GM18907 (cell line): ENCODE results near the gene ASF1A.

Experiments used
- ATAC-seq: cut with Tn5 transposase; IDR thresholded peaks from one replicate; pipeline ENCODE4 v1.9.1; 2021; ENCODE audit warnings: mild to moderate bottlenecking, moderate library complexity; ENCODE audit not compliant: unreplicated experiment

ASF1A gene

DNA sequence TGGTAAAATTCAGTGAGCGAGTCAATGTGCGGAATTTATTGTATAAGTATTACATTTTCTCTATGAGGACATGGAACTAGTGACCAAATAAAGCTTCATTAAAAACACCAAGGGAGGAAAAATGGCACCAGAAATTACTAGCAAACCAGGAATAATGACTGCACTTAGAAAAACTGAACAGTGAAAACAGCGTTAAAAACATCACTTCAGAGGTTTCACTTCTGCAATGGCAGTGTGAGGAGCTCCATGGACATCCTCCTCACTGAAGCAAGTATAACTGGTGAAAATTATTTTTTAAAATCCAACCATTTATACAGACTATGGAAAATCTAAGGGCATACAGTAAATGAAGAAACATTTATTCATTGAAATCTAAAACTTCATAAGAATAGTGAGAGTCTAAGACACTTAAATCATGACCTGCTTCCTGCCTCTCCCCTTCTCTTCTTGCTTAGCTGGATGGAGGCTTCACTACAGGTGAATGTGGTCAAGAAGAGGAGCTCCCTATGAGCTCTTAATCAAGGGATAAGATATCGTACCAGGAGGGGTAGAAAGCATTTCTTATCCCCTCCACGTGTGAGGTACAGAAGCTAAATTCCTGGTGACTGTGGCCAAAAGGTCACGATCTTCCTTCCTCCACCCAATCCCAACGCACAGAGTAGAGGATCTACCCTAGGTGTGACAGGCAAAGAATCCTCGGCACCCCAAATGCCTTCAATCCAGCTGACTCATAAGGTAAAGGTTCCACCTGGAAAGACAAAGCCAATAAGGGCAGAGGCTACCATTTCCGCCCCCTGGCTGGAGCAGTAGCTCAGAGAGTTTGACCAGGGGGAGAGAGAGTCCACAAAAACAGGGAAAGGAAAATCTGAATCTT, 12.3 kb upstream of the ASF1A start:
- ATAC-seq, result peak; percentile 88

DNA sequence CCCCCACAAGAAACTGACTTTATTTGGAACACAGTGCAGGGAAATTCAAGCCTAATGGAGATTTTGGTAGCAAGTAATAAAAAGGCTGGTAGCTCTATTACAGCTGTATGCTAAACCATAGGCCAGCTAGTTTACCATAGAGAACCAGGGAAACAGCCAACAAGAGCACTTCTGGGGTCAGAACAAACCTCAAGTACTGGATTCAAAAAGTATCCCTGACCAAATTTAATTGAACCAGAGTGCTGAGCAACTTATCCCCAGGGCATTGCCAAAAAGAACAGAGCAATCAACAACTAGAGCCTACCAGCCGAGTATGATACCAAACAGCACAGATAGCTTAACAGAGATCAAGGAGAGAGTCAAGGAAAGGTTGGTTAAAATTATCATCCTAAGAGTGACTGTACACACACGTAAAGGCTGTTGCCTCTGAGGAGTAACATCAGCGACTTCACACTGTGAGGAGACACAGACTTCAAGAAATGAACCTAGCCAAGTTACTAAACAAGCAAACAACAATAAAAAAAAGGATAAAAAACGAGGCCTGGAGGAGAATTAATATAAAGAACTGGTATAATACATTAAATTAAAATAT, 11.5 kb upstream of the ASF1A start:
- no peak for ATAC-seq

DNA sequence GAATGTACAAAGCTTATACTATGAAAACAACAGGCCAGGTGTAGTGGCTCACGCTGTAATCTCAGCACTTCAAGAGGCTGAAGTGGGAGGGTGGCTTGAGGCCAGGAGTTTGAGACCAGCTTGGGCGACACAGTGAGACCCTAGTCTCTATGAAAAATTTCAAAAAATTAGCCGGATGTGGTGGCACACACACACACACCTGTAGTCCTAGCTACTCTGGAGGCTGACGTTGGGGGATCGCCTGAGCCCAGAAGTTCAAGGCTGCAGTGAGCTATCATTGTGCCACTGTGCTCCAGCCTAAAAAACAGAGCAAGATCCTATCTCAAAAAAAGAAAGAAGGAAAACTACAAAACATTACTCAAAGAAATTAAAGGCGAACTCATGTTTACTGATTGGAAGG, 7.3 kb upstream of the ASF1A start:
- ATAC-seq, result no peak

DNA sequence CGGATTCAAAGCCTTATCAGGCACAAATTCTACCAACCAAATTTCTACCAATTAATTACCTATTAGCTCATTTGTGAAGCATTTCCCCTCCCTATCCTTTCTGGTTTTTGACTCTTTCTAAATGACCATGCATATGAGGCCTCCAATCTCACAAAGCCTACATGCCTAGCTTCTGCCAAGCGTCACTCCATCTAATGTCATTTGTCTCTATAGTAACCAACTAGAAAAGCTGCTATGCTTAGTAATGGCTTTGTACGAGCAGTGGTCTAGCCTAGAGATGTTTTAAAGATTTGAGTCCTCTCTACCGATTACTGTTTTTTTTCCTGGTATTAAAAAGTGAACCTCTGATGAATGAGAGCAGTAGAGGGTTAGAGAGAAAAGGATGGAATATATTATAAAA, 4.8 kb upstream of the ASF1A start:
- no peak for ATAC-seq

DNA sequence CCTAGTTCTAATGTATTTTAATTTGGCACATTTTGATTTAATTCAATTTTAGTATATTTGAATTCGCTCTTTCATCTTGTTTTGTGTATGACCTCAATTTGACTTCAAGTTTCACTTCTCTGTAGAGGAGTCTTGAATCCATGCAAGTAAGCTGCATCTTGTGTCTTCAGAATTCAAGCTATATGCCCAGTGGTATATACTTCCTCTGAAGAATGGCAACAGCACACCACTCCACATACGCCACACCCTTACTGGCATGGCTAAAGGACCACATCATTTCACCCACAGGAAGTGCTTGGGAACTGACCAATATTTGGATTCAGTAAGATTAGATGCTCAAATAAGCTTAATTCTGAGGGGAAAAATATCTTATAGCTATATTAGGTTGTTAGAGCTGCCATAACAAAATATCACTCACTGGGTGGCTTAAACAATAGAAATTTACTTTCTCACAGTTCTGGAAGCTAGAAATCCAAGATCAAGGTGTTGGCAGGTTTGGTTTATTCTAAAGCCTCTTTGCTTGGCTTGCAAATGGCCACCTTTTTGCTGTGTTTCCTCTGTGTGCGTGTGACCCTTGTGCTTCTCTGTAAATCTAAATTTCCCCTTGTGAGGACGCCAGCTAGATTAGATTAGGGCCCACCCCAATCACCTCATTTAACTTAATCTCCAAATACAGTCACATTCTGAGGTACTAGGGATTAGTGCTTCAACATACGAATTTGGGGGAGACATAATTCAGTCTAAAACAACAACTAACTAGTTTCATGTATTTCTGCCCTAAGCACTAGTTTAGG, 2.8 kb upstream of the ASF1A start:
- peak; percentile 29 for ATAC-seq

DNA sequence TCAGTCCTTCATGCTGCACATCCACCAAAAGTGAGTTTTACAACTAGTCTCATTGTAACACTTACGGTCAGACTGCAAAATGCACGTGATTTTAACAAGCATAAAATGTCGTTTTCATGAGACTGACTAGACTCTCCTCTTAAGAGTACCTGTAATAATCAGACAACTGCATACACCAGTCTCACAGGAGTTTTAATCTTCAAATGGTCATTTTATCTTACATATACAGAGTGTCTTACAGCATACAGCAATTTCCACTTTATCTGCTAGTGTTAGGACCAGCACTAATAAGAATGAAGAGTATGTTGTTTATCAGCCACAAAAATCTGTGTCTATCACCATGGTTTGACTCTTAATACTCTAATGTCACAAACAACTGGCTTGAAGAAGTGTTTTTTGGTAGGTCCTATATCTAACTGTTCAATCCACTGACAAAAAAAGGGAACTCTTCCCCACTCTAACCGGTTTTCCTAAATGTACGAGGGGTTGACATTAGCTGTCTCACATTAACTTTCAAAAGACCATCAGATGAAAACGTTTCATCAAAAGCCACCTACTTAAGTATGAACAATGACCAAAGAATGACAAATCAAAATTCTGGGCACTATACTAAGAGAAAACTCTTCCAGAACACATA, 1.5 kb upstream of the ASF1A start:
- ATAC-seq, result no peak

DNA sequence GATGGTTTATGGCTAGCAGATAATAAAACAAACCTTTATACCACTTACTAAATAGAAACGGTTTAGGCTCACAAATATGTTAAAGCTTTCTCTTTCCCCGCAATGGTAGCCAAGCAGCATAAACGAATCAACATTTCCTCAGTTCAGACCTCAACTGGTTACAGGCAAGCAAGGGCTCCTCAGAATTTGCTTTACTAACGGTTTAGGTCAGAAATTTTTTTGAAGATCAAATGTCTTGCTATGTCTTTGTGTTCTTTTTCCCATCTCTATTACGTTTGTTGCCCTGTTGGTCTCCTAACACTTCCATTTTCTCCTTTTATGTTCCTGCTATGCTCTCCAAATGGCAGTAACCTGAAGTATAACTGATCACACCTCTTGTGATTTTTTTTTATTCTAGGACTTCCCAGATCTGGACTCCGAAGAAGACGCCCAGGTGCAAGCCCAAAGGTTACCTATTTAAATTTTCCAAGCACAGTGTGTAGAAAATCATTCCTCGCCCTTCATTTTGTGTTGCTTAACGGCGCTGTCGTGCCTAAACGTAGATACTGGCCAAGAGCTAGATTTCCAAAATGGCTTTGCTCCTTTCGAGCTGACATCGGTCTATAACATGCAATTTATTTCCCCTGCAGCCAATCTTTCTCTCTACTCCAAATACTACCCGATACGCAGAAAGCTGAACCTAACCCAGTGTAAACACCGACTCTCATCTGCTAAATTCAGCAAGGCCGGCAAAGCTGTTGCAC, 717 bp upstream of the ASF1A start:
- peak; percentile 23 for ATAC-seq

DNA sequence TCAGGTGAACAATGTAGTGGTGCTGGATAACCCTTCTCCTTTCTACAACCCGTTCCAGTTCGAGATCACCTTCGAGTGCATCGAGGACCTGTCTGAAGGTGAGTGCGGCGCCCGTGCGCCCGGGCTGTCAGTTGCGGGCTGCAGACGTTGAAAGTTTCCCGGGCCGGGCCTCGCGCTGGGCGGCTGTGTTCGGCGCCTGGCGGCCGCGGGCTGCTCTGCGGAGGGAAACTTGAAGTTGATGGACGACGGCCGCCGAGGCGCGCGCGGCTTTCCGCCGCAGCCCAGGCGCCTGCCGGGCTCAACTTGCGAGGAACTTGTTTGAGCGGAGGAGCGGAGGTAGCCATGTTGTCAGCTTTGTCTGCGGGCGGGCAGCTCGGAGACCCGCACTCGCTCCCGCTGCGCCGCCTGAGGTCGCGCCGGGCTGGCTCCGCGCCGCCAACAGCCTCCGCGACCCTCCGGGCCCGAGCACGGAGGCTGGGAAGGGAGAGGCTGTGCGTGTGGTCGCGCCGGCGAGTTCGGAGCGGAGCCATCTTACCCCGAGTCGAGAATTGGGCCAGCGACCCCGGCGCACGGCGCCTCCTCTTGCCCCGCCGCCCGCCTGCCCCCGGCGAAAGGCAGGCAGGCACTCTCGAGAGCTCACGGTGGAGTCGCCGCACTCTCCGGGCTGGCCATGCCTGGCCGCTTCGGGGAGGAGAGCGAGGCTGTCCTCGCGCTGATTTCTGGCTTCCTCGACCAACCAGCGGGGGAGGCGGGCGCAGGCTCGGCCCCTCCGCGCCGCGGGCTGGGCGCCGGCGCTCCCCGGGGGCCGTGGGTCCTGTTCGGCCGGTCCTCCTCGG, 691 bp downstream of the ASF1A start:
- peak; percentile 40 for ATAC-seq

DNA sequence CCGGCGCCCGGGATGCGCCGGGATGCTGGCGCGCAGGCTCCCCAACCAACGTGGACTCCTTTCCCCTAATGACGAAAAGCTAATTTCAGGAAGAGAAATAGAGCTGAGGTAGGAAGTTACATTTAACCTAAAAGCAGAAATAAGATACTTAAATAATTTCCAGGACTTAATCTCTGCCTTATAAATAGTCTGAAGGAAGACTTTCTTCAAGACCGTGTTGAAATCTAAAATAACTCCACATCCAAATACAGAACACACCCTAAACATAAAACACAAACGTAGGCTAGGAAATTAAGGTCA, 1.3 kb downstream of the ASF1A start:
- no peak for ATAC-seq

DNA sequence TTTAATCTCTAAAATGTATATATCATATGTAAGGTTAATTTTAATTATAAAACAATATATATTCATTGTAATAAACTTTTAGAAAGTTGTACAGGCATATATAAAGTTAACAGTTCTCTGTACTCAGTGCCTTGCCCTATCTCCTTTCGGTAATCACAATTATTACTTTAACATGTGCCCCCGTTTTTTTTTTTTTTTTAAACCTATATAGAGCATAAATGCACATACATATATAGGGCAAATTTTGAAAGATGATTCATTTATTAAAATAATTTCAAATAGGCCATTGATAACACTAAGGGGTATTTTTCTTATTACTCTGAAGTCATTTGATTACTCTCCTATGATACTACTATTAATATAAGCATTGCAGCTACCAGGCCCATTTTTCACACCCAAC, 1.9 kb downstream of the ASF1A start:
- no peak for ATAC-seq

DNA sequence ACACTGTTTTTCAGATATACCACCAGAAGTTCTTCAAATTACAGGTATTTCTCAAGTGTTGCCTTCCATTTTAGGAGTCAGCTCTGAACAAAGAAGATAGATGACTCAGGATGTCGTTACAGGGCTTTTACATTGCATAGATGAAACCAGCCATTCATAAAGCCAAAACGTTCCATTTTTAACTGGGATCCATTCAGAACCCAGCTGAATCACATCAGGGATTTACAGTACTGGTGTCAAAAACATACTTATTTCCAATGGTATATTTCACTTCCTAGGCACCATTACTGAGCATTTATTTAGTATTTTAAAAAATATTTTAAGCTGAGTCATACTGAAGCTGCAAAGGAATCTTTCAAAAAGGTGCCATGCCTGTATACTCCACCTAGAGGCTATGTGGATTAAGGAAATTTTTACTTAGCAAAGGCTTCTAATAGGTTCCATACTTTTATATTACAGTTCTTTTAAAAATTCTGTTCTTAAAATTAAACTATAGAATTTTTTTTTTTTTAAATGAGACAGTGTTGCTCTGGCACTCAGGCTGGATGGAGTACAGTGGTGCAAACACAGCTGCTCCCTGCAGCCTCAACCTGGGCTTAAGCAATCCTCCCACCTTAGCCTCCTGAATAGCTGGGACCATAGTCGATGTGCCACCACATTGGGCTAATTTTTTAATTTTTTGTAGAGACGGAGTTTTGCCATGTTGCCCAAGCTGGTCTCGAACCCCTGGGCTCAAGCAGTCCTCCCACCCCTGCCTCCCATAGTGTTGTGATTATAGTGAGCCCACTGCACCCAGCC, 2.6 kb downstream of the ASF1A start:
- peak; percentile 20 for ATAC-seq

DNA sequence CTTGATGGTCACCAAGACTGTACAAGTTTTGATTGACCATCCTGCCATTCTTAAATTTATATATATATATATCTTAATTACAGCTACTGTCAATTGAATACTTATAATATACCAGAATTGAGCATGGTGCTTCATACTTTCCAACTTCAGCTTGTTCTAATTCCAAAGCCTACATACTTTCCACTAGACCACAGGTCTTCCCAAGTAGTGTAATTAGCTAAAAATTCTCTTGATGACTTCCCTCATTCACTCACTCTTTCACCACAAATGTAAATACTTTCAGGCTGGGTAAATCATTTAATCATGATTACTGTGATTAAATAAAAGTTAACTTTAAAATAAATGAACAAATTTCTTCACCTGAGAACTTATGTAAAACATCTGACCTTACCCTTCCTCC, 3.4 kb downstream of the ASF1A start:
- ATAC-seq, result no peak

DNA sequence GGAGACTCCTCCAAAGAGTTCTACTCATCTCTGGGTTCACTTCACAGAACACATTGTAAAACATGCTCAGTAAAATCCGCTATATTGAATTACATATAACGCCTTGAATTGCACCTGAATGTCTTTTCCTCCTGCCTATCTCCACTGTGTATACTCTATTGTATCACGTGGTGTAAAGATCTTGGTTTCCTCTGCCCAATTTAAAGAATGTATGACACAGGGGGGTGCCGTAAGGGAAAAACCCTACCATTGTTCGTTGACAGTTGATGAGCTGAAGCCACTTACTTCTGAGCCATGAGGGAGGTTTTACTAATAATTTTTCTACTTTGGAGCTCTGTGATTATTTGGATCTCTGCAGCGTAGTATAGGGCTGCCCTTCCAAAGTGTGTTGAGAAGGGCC, 6.0 kb downstream of the ASF1A start:
- ATAC-seq, result no peak

DNA sequence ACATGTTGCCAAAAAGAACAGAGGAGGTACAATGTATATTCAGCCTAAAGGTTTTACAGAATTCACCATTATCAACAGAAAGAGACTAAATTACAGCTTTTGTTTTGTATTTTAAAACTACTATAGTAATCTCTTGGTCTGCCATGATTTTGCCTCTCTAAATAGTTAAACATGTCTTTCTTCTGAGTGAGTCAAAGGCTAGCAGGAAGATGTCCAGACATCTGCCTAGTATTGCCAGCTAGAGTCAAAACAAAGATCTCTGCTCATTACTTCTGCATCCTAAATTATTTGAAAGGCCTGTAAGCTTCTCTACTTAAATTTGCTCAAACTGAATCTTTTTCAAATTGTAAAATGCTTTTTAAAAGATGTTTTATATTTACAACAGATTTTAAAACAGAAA, 8.8 kb downstream of the ASF1A start:
- ATAC-seq, result no peak

DNA sequence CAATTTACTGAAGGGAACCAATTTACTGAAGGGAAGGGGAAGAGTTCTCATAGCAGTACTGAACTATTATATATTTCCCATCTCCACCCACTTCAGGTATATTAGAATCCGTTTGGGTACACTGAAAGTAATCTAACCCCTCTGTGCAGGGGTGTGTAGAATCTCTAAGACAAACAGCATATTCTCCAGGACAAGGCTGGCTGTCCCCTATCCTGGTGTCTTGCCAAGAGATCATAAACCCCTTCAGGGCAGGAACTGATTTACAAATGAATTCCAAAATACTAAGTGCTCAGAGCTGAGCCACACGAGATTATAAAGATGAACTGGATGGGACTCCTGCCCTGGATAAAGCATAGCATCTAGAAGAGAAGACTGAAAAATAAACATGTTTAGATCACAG, 9.2 kb downstream of the ASF1A start:
- ATAC-seq, result no peak

DNA sequence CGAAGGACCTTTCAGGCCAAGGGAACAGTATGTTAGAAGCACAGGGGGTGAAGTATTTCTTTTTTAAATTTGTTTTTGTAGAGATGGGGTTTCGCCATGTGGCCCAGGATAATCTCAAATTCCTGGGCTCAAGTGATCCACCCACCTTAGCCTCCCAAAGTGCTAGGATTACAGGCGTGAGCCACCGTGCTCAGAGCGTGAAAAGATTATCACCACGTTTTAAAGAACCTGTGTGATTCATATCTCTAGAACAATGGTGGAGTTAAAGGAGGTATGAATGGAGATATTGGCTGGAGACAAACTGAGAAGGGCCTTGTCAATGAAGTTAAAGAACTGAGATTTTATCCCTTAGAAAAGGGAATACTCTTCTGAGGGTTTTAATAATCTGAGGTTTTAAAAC, 9.7 kb downstream of the ASF1A start:
- ATAC-seq, result no peak

DNA sequence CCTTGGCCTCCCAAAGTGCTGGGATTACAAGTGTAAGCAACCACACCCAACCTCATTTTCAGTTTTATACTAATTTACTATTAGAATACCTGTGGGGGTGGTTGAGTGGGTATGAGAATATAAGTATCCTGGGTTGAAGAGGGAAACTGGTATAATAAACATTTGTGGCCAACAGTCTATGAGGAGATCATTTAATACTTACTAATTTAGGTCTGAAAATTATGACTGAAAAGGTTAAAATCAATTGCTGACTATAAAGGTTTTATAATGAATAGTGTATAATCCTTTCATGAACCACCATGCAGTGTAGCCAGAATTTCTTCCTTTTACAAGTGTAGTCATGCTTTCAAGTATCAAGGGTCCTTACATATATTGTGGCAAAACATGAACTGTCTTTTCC, 11.1 kb downstream of the ASF1A start:
- ATAC-seq, result no peak

DNA sequence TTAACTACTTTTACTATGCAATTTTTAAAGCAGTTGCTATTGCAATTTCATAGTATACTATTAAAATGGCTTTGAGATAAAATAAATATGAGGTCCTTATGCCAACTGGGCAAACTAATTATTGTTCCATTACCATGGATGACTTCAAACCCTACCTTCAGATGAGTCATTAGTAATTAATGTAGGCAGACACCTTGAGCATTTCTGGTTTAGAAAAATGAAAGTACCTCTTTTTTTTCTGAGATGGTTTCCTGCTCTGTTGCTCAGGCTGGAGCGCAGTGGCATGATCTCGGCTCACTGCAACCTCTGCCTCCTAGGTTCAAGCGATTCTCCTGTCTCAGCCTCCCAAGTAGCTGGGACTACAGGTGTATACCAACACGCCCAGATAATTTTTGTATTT, 11.9 kb downstream of the ASF1A start:
- no peak for ATAC-seq

DNA sequence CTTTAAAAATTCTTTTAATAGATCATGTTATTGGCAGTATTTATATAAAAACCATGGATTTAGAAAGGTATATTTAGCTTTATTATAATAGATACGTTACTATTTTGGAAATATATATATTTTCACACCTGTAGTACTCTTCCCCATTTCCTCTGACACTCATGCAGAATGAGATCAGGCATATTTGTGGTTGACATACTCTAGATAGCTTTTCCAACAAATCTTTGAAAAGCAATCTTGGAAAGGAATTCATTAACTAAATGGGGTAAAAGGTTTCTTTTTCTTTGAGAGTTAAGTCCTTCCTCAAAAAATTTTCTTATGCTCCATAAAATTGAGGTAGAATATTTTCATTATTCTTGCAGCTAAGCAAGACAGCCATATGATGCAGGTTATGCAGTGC, 14.5 kb downstream of the ASF1A start:
- ATAC-seq, result no peak
